GM23338 (cell line): ENCODE data around the gene OSGIN1.

Experiments used
- CREB1 ChIP-seq: fragments of 250-450 bp; sonication (Bioruptor Pico); IDR thresholded peaks from 2 replicates; pipeline ENCODE4 v1.5.0; 2020; ENCODE audit warnings: low read depth, mild to moderate bottlenecking, moderate library complexity
- EZH2 ChIP-seq: fragments of 200-600 bp; sonication (generic); IDR thresholded peaks from one replicate; pipeline ENCODE4 v1.8.0; 2017; ENCODE audit warnings: antibody characterized with exemption, mild to moderate bottlenecking, low read depth; ENCODE audit not compliant: unreplicated experiment
- TF ChIP-seq, protein P1 (sequence below), 2 experiments: fragments of 200-600 bp in 1 of 2; sonication (generic) in 1 of 2; conservative IDR thresholded peaks; 2 replicates each; pipeline versions ENCODE4 v1.5.1 to v1.6.1; 2016 to 2017; ENCODE audit warnings: antibody characterized with exemption in 2 of 2, low read depth in 2 of 2, mild to moderate bottlenecking in 2 of 2, moderate library complexity in 1 of 2
- TF ChIP-seq, protein P2 (sequence below): IDR thresholded peaks from one replicate; pipeline ENCODE4 v1.6.1; 2018; ENCODE audit warnings: antibody characterized with exemption; ENCODE audit not compliant: unreplicated experiment

- TF ChIP-seq, protein P1, sequence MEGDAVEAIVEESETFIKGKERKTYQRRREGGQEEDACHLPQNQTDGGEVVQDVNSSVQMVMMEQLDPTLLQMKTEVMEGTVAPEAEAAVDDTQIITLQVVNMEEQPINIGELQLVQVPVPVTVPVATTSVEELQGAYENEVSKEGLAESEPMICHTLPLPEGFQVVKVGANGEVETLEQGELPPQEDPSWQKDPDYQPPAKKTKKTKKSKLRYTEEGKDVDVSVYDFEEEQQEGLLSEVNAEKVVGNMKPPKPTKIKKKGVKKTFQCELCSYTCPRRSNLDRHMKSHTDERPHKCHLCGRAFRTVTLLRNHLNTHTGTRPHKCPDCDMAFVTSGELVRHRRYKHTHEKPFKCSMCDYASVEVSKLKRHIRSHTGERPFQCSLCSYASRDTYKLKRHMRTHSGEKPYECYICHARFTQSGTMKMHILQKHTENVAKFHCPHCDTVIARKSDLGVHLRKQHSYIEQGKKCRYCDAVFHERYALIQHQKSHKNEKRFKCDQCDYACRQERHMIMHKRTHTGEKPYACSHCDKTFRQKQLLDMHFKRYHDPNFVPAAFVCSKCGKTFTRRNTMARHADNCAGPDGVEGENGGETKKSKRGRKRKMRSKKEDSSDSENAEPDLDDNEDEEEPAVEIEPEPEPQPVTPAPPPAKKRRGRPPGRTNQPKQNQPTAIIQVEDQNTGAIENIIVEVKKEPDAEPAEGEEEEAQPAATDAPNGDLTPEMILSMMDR (conservative IDR thresholded peaks at IDR 0.05; ENCODE audit: low read depth in 2 of 2) = peak; percentile 49 to 51
- TF ChIP-seq EZH2 = no peak
- TF ChIP-seq, protein P2, sequence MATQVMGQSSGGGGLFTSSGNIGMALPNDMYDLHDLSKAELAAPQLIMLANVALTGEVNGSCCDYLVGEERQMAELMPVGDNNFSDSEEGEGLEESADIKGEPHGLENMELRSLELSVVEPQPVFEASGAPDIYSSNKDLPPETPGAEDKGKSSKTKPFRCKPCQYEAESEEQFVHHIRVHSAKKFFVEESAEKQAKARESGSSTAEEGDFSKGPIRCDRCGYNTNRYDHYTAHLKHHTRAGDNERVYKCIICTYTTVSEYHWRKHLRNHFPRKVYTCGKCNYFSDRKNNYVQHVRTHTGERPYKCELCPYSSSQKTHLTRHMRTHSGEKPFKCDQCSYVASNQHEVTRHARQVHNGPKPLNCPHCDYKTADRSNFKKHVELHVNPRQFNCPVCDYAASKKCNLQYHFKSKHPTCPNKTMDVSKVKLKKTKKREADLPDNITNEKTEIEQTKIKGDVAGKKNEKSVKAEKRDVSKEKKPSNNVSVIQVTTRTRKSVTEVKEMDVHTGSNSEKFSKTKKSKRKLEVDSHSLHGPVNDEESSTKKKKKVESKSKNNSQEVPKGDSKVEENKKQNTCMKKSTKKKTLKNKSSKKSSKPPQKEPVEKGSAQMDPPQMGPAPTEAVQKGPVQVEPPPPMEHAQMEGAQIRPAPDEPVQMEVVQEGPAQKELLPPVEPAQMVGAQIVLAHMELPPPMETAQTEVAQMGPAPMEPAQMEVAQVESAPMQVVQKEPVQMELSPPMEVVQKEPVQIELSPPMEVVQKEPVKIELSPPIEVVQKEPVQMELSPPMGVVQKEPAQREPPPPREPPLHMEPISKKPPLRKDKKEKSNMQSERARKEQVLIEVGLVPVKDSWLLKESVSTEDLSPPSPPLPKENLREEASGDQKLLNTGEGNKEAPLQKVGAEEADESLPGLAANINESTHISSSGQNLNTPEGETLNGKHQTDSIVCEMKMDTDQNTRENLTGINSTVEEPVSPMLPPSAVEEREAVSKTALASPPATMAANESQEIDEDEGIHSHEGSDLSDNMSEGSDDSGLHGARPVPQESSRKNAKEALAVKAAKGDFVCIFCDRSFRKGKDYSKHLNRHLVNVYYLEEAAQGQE = no peak
- no peak for TF ChIP-seq CREB1 (CRISPR knock-in tag)
Measured at GRCh38 chr16:83953796-83954576, 946 bp downstream of the OSGIN1 start.
